Thoracic aorta (tissue), 2 donors: ENCODE measurements around the gene MORN1. TPM values are rescaled to one million over a fixed set of nuclear protein-coding genes. Genes with fewer than 3 reads are reported as not detected.

Experiments
- ATAC-seq: fragments of 150-250 bp; one replicate; pipeline ENCODE4 v1.8.0; 2017; ENCODE audit warnings: low read depth; ENCODE audit not compliant: insufficient number of reproducible peaks, low FRiP score
- DNase-seq: peaks from one replicate; pipeline ENCODE4 v3.0.0-alpha.2; 2020; ENCODE audit warnings: low spot score
- H3K27ac ChIP-seq, 2 donors: fragments of 200-600 bp; sonication (generic); 1 replicate in 1 of 2; 2 replicates in 1 of 2; pipeline ENCODE4 v1.5.1; 2016; ENCODE audit warnings: mild to moderate bottlenecking in 2 of 2, moderate library complexity in 2 of 2
- H3K27me3 ChIP-seq: fragments of 200-600 bp; sonication (generic); replicated peaks from 2 replicates; pipeline ENCODE4 v1.6.0; 2016; ENCODE audit warnings: mild to moderate bottlenecking; ENCODE audit not compliant: insufficient read depth
- H3K36me3 ChIP-seq: fragments of 200-600 bp; sonication (generic); one replicate; pipeline ENCODE4 v1.5.1; 2016
- H3K4me1 ChIP-seq, 2 donors: fragments of 200-600 bp; sonication (generic); 1 replicate in 1 of 2; 2 replicates in 1 of 2; pipeline versions ENCODE4 v1.5.1 to v1.6.0; 2016; ENCODE audit warnings: low read depth in 2 of 2, mild to moderate bottlenecking in 1 of 2; ENCODE audit not compliant: control insufficient read depth in 1 of 2
- H3K4me3 ChIP-seq: fragments of 200-600 bp; sonication (generic); 2 replicates; pipeline ENCODE4 v1.5.1; 2016; ENCODE audit warnings: mild to moderate bottlenecking
- H3K9me3 ChIP-seq: fragments of 200-600 bp; sonication (generic); 2 replicates; pipeline ENCODE4 v1.5.1; 2016
- total RNA-seq, 2 donors: library from RNA; depleted of rRNA; stranded (reverse); fragments of >200 nt; gene quantifications; one replicate each; pipeline versions ENCODE4 v1.1.0 to v1.2.3, GENCODE V29; 2016
- TF ChIP-seq, protein P1 (sequence below): fragments of 200-600 bp; sonication (generic); IDR thresholded peaks from one replicate; pipeline ENCODE4 v1.5.1; 2019; ENCODE audit warnings: antibody characterized with exemption

MORN1 gene
- total RNA-seq, 2 donors from 2014 or later: 7.1 to 13.8 TPM

DNA sequence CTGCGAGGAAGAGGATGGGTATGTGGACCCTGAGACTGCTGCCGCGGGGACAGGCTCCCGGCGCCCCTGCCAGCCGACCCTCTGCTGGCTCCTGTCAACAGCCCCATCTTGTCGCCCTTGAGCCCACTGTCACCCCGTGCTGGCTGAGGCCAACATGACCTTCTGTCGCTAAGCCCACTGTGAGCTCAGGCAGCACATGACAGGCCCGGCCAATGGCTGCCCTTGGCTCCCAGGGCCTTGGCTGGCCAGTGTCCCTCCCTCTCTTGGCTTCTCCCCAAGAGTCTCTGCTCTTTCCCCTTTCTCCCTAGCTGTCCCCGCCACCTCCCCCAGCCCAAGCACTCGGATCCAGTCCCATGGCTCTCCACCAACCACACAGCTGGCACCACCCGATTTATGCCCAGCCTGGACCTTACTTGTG lies 17.5 kb upstream of the MORN1 start:
- DNase-seq: no peak
- TF ChIP-seq, protein P1, sequence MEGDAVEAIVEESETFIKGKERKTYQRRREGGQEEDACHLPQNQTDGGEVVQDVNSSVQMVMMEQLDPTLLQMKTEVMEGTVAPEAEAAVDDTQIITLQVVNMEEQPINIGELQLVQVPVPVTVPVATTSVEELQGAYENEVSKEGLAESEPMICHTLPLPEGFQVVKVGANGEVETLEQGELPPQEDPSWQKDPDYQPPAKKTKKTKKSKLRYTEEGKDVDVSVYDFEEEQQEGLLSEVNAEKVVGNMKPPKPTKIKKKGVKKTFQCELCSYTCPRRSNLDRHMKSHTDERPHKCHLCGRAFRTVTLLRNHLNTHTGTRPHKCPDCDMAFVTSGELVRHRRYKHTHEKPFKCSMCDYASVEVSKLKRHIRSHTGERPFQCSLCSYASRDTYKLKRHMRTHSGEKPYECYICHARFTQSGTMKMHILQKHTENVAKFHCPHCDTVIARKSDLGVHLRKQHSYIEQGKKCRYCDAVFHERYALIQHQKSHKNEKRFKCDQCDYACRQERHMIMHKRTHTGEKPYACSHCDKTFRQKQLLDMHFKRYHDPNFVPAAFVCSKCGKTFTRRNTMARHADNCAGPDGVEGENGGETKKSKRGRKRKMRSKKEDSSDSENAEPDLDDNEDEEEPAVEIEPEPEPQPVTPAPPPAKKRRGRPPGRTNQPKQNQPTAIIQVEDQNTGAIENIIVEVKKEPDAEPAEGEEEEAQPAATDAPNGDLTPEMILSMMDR: no peak
- Histone ChIP-seq H3K36me3 (peaks cover 29% of the 10 kb centered on the region), H3K27ac (no peak overlapping the region), H3K27me3 (no peaks in the 10 kb centered on the region), H3K4me3 (no peak overlapping the region), H3K4me1 (peaks cover 8 to 19% of the 10 kb centered on the region in 2 donors), H3K9me3 (no peaks in the 10 kb centered on the region)
- no peak for ATAC-seq

DNA sequence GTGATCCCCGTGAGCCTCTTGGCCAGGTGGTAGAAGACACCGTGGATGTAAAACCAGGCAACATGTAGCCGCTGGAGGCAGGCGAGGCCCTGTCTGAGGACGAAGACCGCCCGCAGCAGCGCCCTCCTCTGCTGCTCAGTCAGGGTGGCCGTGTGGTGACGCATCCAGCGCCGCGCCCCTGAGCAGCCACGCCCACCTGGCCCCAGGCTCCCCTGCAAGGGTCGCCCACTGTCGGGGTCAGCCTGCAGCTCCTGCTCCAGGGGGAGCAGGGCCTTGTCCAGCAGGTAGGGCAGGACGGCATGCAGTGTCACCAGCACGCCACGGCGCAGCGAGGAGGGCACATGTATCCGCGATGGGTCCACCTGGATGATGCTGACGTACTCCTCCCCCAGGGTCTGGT lies 17.1 kb upstream of the MORN1 start:
- Histone ChIP-seq H3K4me3 (no peak overlapping the region), H3K27ac (no peak overlapping the region), H3K27me3 (no peaks in the 10 kb centered on the region), H3K4me1 (peaks cover 4 to 15% of the 10 kb centered on the region in 2 donors), H3K36me3 (peaks cover 31% of the 10 kb centered on the region), H3K9me3 (no peaks in the 10 kb centered on the region)
- DNase-seq (no peak), ATAC-seq (no peak)
- TF ChIP-seq, protein P1: no peak

DNA sequence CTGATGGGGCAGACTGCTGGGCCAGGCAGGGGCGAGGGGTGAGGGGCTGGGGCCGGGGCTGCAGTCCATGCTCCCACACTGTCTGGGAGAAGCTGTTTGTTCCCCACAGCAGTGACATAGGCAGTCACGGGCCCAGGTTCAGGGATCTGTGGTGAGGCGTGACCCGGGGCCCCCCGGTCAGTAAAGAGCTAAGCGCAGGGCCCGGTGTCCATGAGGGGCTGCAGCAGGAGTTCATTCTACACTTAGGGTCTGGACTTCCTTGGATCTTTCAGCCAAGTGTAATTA lies 16.6 kb upstream of the MORN1 start:
- Histone ChIP-seq H3K4me3 (no peak overlapping the region), H3K27ac (no peak overlapping the region), H3K36me3 (peaks cover 31% of the 10 kb centered on the region), H3K27me3 (no peaks in the 10 kb centered on the region), H3K9me3 (no peaks in the 10 kb centered on the region), H3K4me1 (peaks cover 0 to 10% of the 10 kb centered on the region in 2 donors)
- TF ChIP-seq, protein P1: no peak
- ATAC-seq (no peak), DNase-seq (no peak)

DNA sequence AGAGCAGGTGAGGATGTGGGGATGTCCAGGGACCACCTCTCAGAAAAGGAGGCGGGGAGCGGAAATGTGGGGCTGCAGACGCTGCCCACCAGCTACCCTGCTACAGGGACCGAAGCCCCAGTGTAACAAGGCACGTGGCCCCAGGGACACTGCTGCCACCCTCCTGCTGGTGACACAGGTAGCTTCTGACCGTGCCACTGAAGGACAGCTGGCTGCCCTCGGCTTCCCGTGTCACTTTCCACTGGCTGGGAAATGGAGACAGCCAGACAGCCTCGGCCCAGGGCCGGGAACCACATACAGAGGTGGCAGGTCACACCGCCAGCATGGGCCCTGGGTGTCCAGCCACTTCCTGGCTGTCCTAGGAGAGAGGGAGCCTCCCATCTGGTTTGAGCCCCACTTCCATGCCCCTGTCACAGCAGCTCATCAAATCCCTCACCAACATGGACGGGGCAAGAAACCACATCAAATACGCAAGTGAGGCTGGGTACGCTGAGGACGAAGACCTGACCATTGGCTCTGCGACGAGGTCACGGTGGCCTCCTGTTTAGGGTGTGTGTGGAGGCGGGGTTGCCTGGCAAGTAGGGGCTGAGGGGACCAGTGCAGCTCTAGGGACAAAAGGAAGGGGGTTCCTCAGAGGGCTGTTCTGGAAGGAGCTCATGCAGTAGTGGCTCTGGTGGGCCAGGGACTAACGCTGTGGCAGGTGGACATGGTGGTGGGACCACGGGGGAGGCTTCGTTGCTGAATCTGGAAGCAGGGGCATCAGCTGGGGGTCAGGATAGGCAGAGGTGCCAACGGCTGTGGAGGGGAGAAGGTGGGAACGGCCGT lies 16.0 kb upstream of the MORN1 start:
- peaks cover 37% of the 10 kb centered on the region for H3K36me3 ChIP-seq
- no peak overlapping the region for H3K4me3 ChIP-seq
- no peaks in the 10 kb centered on the region for H3K27me3 ChIP-seq
- TF ChIP-seq, protein P1: no peak
- H3K27ac ChIP-seq: no peak overlapping the region
- peaks cover 0 to 8% of the 10 kb centered on the region in 2 donors for H3K4me1 ChIP-seq
- DNase-seq: no peak
- H3K9me3 ChIP-seq: no peaks in the 10 kb centered on the region
- ATAC-seq: no peak

DNA sequence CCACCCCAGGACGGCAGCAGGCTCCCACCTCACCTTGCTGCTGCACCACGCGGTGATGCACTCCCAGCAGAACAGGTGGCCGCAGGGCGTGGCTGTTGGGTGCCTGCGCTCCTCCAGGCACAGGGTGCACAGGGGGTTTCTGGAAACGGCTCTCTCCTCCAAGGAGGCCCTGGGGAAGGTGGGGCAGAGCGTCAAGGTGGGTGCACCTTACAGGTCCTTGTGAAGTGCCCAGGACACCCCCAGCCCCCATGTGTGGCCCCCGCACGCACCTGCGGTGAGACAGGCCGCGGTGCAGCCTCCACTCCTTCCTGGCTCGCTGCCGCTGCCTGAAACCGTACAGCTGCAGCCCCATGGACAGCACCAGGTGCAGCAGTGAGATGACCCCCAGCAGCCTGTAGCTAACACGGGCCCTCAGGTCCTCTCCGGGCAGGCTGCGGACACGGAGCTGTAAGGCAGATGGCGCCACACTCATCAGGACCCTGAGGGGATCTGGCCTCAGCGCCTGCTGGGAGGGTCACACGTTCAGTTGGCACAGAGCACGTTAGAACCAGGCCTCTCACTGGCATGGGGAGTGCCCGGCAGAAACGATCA lies 15.2 kb upstream of the MORN1 start:
- TF ChIP-seq, protein P1: no peak
- Histone ChIP-seq H3K36me3 (peaks cover 45% of the 10 kb centered on the region), H3K4me1 (peaks cover 0 to 3% of the 10 kb centered on the region in 2 donors), H3K9me3 (no peaks in the 10 kb centered on the region), H3K4me3 (no peak overlapping the region), H3K27ac (no peak overlapping the region), H3K27me3 (no peaks in the 10 kb centered on the region)
- ATAC-seq: no peak
- DNase-seq: no peak
